GM12875 (cell line): ENCODE data around the gene TIGD1.

Source experiments
- H3K4me3 ChIP-seq: one replicate; pipeline ENCODE4 v1.5.1; 2011; ENCODE audit warnings: low read depth, low read length, control low read depth
- TF ChIP-seq, protein P1 (sequence below): IDR thresholded peaks from 2 replicates; pipeline ENCODE4 v1.5.1; 2011; ENCODE audit warnings: low read depth, mild to moderate bottlenecking, control low read depth, inconsistent platforms, low read length, moderate library complexity, borderline replicate concordance; ENCODE audit not compliant: insufficient read depth

TIGD1 gene

DNA sequence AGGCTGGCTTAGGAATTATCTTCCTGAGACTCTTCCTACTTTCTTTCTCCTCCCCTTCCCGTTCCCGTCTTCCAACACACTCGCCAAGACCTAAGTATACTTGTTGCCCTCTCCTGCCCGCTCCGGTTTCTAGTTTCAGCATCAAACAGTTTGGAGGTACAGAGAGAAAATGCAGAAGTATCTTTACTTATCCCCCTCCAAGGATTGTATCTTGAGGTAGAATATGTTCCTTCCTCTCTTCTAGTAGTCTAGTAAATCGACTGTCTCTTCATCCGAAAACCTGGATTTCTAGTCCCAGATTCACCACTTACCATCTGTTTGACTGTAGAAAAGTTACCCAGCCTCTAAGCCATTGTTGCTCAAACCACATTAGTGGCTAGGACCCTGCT is 887 bp upstream of the TIGD1 start:
- peak overlapping the region; percentile 86 for H3K4me3 ChIP-seq
- TF ChIP-seq, protein P1, sequence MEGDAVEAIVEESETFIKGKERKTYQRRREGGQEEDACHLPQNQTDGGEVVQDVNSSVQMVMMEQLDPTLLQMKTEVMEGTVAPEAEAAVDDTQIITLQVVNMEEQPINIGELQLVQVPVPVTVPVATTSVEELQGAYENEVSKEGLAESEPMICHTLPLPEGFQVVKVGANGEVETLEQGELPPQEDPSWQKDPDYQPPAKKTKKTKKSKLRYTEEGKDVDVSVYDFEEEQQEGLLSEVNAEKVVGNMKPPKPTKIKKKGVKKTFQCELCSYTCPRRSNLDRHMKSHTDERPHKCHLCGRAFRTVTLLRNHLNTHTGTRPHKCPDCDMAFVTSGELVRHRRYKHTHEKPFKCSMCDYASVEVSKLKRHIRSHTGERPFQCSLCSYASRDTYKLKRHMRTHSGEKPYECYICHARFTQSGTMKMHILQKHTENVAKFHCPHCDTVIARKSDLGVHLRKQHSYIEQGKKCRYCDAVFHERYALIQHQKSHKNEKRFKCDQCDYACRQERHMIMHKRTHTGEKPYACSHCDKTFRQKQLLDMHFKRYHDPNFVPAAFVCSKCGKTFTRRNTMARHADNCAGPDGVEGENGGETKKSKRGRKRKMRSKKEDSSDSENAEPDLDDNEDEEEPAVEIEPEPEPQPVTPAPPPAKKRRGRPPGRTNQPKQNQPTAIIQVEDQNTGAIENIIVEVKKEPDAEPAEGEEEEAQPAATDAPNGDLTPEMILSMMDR = no peak

DNA sequence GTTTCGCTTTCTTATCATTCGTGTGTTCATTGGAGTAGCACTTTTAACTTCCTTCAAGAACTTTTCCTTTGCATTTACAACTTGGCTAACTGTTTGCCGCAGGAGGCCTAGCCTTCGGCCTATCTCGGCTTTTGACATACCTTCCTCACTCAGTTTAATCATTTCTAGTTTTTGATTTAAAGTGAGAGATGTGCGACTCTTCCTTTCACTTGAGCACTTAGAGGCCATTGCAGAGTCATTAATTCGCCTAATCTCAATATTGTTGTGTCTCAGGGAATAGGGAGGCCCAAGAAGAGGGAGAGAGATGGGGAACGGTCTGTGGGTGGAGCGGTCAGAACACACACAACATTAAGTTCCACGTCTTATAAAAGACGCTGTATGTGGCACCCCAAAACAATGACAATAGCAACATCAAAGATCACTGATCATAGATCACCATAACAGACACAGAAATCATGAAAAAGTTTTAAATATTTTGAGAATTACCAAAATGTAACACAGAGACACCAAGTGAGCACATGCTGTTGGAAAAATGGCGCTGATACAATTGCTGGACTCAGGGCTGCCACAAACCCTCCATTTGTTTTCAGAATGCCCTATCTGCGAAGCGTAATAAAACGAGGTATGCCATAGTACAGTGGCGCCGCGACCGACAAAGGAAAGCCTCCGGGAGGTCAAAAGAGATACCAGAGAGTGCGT is 553 bp downstream of the TIGD1 start:
- TF ChIP-seq, protein P1 = no peak
- H3K4me3 ChIP-seq = peak overlapping the region; percentile 86

DNA sequence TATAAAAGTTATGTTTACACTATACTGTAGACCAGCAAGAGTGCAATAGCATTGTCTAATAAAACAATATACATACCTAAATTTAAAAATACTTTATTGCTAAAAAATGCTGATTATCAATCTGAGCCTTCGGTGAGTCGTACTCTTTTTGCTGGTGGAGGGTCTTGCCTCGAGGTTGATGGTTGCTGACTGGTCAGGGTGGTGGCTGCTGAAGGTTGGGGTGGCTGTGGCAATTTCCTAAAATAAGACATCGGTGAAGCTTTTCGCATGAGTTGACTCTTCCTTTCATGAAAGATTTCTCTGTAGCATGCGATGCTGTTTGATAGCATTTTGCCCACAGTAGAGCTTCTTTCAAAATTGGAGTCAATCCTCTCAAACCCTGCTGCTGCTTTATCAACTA is 2.4 kb downstream of the TIGD1 start:
- TF ChIP-seq, protein P1 = no peak
- H3K4me3 ChIP-seq = no peak overlapping the region

DNA sequence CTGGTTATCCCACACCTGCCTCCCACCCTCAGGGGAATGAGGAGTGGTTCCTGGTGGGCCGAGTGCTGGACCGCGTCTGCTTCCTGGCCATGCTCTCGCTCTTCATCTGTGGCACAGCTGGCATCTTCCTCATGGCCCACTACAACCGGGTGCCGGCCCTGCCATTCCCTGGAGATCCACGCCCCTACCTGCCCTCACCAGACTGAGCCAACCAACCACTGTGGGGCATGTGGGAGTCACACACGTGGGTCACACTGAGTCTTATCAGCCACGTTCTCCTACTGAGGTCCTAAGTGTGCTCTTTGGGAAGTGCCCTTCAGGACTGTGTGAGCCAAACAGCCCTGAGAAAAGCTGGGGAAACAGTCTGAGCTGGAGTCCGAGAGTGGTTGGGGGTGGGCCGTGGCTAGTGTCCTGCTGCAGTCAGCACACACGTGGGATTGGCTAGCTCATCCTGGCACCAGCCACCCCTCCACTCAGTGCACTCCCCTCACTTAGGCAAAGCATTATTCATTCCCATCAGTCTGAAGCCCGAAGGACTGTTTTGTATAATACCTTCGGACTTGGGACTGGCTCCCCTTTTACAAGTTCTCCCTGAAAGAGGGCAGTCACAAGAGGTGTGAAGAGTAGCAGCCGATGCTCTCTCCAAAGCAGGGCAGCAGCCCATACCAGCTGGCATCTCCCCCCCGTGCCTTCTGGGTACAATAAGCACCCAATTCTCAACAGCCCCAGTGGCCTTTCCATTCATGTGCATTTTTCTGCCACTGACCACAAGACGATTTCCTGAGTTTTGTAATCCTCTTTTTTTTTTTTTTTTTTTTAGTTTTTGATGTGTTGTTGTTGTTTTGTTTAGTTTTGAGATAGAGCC is 4.6 kb downstream of the TIGD1 start:
- TF ChIP-seq, protein P1 = no peak

DNA sequence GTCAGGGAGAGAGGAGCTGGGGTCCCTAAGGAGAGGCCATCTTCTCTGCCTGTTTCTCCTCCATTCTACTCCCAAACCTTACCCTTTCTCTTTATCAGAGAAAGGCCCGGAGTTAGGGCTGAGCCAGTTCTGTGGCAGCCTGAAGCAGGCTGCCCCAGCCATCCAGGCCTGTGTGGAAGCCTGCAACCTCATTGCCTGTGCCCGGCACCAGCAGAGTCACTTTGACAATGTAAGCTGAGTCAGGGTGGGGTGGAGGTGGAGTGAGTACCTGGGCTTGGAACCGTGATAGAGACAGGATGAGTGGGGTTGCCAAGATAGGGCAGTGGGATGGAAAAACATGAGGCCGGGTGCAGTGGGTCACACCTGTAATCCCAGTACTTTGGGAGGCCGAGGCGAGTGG is 5.7 kb downstream of the TIGD1 start:
- no peak overlapping the region for H3K4me3 ChIP-seq
- TF ChIP-seq, protein P1 = no peak

More for the DNA sequence above, 4.6 kb downstream of the TIGD1 start:
- no peak overlapping the region for H3K4me3 ChIP-seq

DNA sequence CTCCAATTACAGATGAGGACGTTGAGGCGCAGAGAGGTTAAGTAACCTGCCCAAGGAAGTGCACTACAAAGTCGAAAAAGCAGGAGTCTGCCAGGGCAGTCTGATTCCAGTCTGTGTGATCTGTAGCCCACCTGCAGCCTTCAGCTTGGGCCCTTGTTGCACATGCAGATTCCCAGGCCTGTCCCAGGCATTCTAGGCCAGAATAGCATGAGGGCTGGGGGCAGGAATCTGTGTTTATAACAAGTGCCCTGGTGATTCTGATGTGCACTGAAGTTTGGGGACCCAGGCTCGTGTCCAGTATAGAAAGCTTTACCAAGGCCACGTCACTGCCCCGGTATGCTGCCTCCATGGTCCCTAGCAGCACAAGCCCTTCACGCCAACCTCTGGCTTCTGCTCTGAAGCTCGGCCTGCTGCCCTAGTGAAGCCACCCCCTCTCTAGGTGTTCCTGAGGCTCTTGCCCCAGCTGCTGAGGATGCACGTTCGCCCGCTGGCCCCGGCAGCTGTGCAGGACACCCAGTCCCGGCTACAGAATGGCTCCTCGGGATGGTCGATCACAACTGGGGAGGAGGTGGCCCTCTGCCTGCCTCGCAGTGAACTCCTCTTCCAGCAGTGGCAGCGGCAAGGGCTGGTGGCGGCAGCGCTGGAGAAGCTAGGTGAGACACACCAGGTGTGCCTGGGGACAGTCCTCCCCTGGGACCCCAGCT is 6.3 kb downstream of the TIGD1 start:
- TF ChIP-seq, protein P1 = no peak
- no peak overlapping the region for H3K4me3 ChIP-seq
